ENCODE data around the gene SAA4.

- TF ChIP-seq CTCF (conservative IDR thresholded peaks at IDR 0.05 in 1 of 2, IDR thresholded peaks at IDR 0.05 in 1 of 2; ENCODE audit: extremely low read depth in 1 of 2, insufficient read depth in 1 of 2, low read depth in 1 of 2, low read length in 2 of 2) = no peak
- TF ChIP-seq EZH2 (IDR thresholded peaks at IDR 0.05; ENCODE audit: borderline replicate concordance, low read length) = no peak
Observed at GRCh38 chr11:18204771-18205170, 31.8 kb downstream of the SAA4 start.

Data from mammary epithelial cell (primary cell).